SK-N-MC (cell line): Measurements from ENCODE around the gene MPPED2.

Experiments
- EZH2 ChIP-seq: fragments of 200-600 bp; sonication (generic); IDR thresholded peaks from one replicate; pipeline ENCODE4 v1.6.1; 2017; ENCODE audit warnings: antibody characterized with exemption
- FOXP2 ChIP-seq: optimal IDR thresholded peaks from 2 replicates; pipeline ENCODE3; 2011; ENCODE audit warnings: mild to moderate bottlenecking, moderate library complexity; ENCODE audit not compliant: insufficient read depth; ENCODE audit errors: extremely low read length, control extremely low read depth
- POLR2AphosphoS5 ChIP-seq: IDR thresholded peaks from 2 replicates; pipeline ENCODE4 v1.6.1; 2012; ENCODE audit warnings: mild to moderate bottlenecking, low read depth, low read length, borderline replicate concordance

- TF ChIP-seq EZH2 (no peak), POLR2AphosphoS5 (no peak), FOXP2 (no peak)
Observed at GRCh38 chr11:30451167-30451566, 135.0 kb downstream of the MPPED2 start.
